Tibial artery (tissue), 4 donors: ENCODE data around the gene APCDD1.
"Not testable (repeated sequence)": the region's sequence is repeated elsewhere in the genome, so short reads cannot be mapped to it uniquely, and the experiment has no call there.

ENCODE experiments used
- DNase-seq, 2 donors: peaks; one replicate each; pipeline ENCODE4 v3.0.0-alpha.2; 2019
- H3K27ac ChIP-seq, 2 donors: fragments of 200-600 bp; sonication (generic) in 1 of 2; 1 replicate in 1 of 2; 2 replicates in 1 of 2; pipeline ENCODE4 v1.5.1; 2018 to 2019; ENCODE audit warnings: mild to moderate bottlenecking in 1 of 2
- H3K27me3 ChIP-seq, 2 donors: fragments of 200-600 bp; sonication (generic) in 1 of 2; one replicate each; pipeline versions ENCODE4 v1.5.1 to v1.6.0; 2016 to 2019
- H3K36me3 ChIP-seq, 3 donors: fragments of 200-600 bp; sonication (generic) in 2 of 3; one replicate each; pipeline ENCODE4 v1.5.1; 2016 to 2019; ENCODE audit warnings: mild to moderate bottlenecking in 2 of 3
- H3K4me1 ChIP-seq, 4 donors: fragments of 200-600 bp; sonication (generic) in 2 of 4; 1 replicate in 3 of 4; 2 replicates in 1 of 4; pipeline ENCODE4 v1.5.1; 2016 to 2019
- H3K4me3 ChIP-seq, 2 donors: fragments of 200-600 bp; sonication (generic) in 1 of 2; 1 replicate in 1 of 2; 2 replicates in 1 of 2; pipeline ENCODE4 v1.5.1; 2018 to 2019; ENCODE audit warnings: mild to moderate bottlenecking in 2 of 2
- H3K9me3 ChIP-seq, 3 donors: fragments of 200-600 bp; sonication (generic) in 1 of 3; one replicate each; pipeline ENCODE4 v1.5.1; 2016 to 2019
- CTCF ChIP-seq, 2 experiments: fragments of 200-600 bp in 1 of 2; fragments of 450-650 bp in 1 of 2; IDR thresholded peaks; one replicate each; pipeline ENCODE4 v1.5.1; 2017 to 2019; ENCODE audit warnings: antibody characterized with exemption in 2 of 2, mild to moderate bottlenecking in 1 of 2, moderate library complexity in 1 of 2
- intact Hi-C: fragments of 100-400 bp; cut with DNase I; formaldehyde crosslinking; loops from one replicate; pipeline ENCODE4 v1.15.0; 2023; ENCODE audit warnings: low total_unique reads

APCDD1 gene

GRCh38 chr18:10504723-10505122 lies 50.3 kb downstream of the APCDD1 start:
- Histone ChIP-seq H3K36me3 (peaks cover 0 to 4% (median 0%) of the 10 kb centered on the region in 3 donors), H3K4me3 (no peak overlapping the region), H3K9me3 (peaks cover 0 to 23% (median 10%) of the 10 kb centered on the region in 3 donors), H3K27me3 (no peaks in the 10 kb centered on the region), H3K27ac (no peak overlapping the region), H3K4me1 (no peaks in the 10 kb centered on the region)
- no peak for DNase-seq
- intact Hi-C loops = no loop called here
- TF ChIP-seq CTCF (IDR thresholded peaks at IDR 0.05) = no peak

- H3K4me1 ChIP-seq, DNase-seq, H3K27ac ChIP-seq, H3K36me3 ChIP-seq, H3K4me3 ChIP-seq, H3K27me3 ChIP-seq, intact Hi-C loops: not testable (repeated sequence)
- H3K9me3 ChIP-seq = peaks cover 0 to 23% (median 10%) of the 10 kb centered on the region in 3 donors
Measured at GRCh38 chr18:10505892-10506291, 51.5 kb downstream of the APCDD1 start.

GRCh38 chr18:10508591-10508990 lies 54.2 kb downstream of the APCDD1 start:
- Histone ChIP-seq H3K9me3 (peaks cover 0 to 23% (median 10%) of the 10 kb centered on the region in 3 donors), H3K4me3 (no peak overlapping the region), H3K27me3 (no peaks in the 10 kb centered on the region), H3K27ac (no peak overlapping the region), H3K4me1 (peaks cover 0 to 6% (median 3%) of the 10 kb centered on the region in 4 donors), H3K36me3 (peaks cover 0 to 4% (median 0%) of the 10 kb centered on the region in 3 donors)
- TF ChIP-seq CTCF (IDR thresholded peaks at IDR 0.05) = no peak
- intact Hi-C loops = no loop called here
- DNase-seq = no peak

- Histone ChIP-seq H3K9me3 (peaks cover 0 to 15% (median 10%) of the 10 kb centered on the region in 3 donors), H3K4me3 (no peak overlapping the region), H3K36me3 (no peaks in the 10 kb centered on the region), H3K4me1 (peaks cover 0 to 25% (median 21%) of the 10 kb centered on the region in 4 donors), H3K27me3 (no peaks in the 10 kb centered on the region), H3K27ac (no peak overlapping the region)
- no peak for TF ChIP-seq CTCF (IDR thresholded peaks at IDR 0.05)
- no peak for DNase-seq
- intact Hi-C loops = no loop called here
Measured at GRCh38 chr18:10511236-10511635, 56.8 kb downstream of the APCDD1 start.

- peak overlapping the region; percentile 59 to 69 for H3K27ac ChIP-seq
- peaks cover 0 to 41% (median 34%) of the 10 kb centered on the region in 4 donors for H3K4me1 ChIP-seq
- intact Hi-C loops = no loop called here
Measured at GRCh38 chr18:10514082-10514481, 59.6 kb downstream of the APCDD1 start.

GRCh38 chr18:10514601-10515000 lies 60.2 kb downstream of the APCDD1 start:
- no peak for DNase-seq
- TF ChIP-seq CTCF (IDR thresholded peaks at IDR 0.05) = no peak
- H3K27ac ChIP-seq = peak overlapping the region; percentile 59 to 69
- intact Hi-C loops = no loop called here
- H3K36me3 ChIP-seq = no peaks in the 10 kb centered on the region
- peaks cover 0 to 46% (median 39%) of the 10 kb centered on the region in 4 donors for H3K4me1 ChIP-seq
- no peak overlapping the region for H3K4me3 ChIP-seq
- H3K9me3 ChIP-seq = no peaks in the 10 kb centered on the region
- no peaks in the 10 kb centered on the region for H3K27me3 ChIP-seq

More at GRCh38 chr18:10514082-10514481, 59.6 kb downstream of the APCDD1 start:
- DNase-seq = peak in 1 of 2 donors; percentile 51
- Histone ChIP-seq H3K4me3 (no peak overlapping the region), H3K36me3 (no peaks in the 10 kb centered on the region), H3K9me3 (no peaks in the 10 kb centered on the region), H3K27me3 (no peaks in the 10 kb centered on the region)
- TF ChIP-seq CTCF (IDR thresholded peaks at IDR 0.05) = no peak
